OCI-LY3 (cell line): Measurements from ENCODE around the gene EIF4G2.
A peak's percentile ranks its signal among the peaks of the same experiment; 100 is the strongest.

ENCODE experiments used
- H2AFZ ChIP-seq: fragments of 200-600, 300-600 bp; shearing (Covaris generic); 2 replicates; pipeline ENCODE4 v1.6.0; 2014; ENCODE audit warnings: antibody characterized with exemption, low read depth, low read length
- H3K27ac ChIP-seq: fragments of 200-600, 300-600 bp; sonication (generic); 2 replicates; pipeline ENCODE4 v1.5.1; 2014; ENCODE audit warnings: mild to moderate bottlenecking, low read length, moderate library complexity, mixed read lengths
- H3K27me3 ChIP-seq: fragments of 200-600, 300-600 bp; sonication (generic); 2 replicates; pipeline ENCODE4 v1.6.1; 2014; ENCODE audit warnings: low read depth, low read length, mixed read lengths
- H3K36me3 ChIP-seq: fragments of 200-600, 300-600 bp; sonication (generic); replicated peaks from 2 replicates; pipeline ENCODE3; 2014; ENCODE audit warnings: low read depth, low read length, mixed read lengths
- H3K4me1 ChIP-seq: fragments of 300-600, 200-600 bp; sonication (generic); 2 replicates; pipeline ENCODE4 v1.6.1; 2014; ENCODE audit warnings: low read length, mixed read lengths
- H3K4me2 ChIP-seq: fragments of 200-600, 300-600 bp; sonication (generic); 2 replicates; pipeline ENCODE4 v1.6.1; 2014; ENCODE audit warnings: low read length, mixed read lengths
- H3K4me3 ChIP-seq: fragments of 300-600, 200-600 bp; sonication (generic); 2 replicates; pipeline ENCODE4 v1.5.1; 2014; ENCODE audit warnings: antibody characterized with exemption, mild to moderate bottlenecking, low read length, moderate library complexity
- H3K79me2 ChIP-seq: fragments of 300-600, 200-600 bp; shearing (Covaris generic); 2 replicates; pipeline ENCODE4 v1.6.1; 2014; ENCODE audit warnings: mild to moderate bottlenecking, low read length, mixed read lengths
- H3K9ac ChIP-seq: fragments of 300-600, 200-600 bp; shearing (Covaris generic); 2 replicates; pipeline ENCODE4 v1.6.0; 2014; ENCODE audit warnings: mild to moderate bottlenecking, low read length, moderate library complexity
- H3K9me3 ChIP-seq: fragments of 200-600, 300-600 bp; shearing (Covaris generic); 2 replicates; pipeline ENCODE4 v1.6.1; 2014; ENCODE audit warnings: low read length, mixed read lengths; ENCODE audit not compliant: insufficient read depth
- H4K20me1 ChIP-seq: fragments of 200-600, 300-600 bp; sonication (generic); 2 replicates; pipeline ENCODE4 v1.6.1; 2016; ENCODE audit warnings: low read length, mixed read lengths; ENCODE audit not compliant: insufficient read depth
- CTCF ChIP-seq: fragments of 200-600, 300-600 bp; sonication (generic); IDR thresholded peaks from 2 replicates; pipeline ENCODE4 v1.5.1; 2014; ENCODE audit warnings: antibody characterized with exemption, low read length, low read depth
- EZH2phosphoT487 ChIP-seq: fragments of 200-600 bp; shearing (Covaris generic); IDR thresholded peaks from 2 replicates; pipeline ENCODE4 v1.6.1; 2018; ENCODE audit warnings: antibody characterized with exemption, mixed run types, low read depth

Gene EIF4G2

GRCh38 chr11:10809373-10810160 is 841 bp upstream of the EIF4G2 start:
- peak overlapping the region; percentile 87 for H2AFZ ChIP-seq

GRCh38 chr11:10808235-10808552 is 532 bp downstream of the EIF4G2 start:
- peak overlapping the region; percentile 98 for H3K9ac ChIP-seq
- H3K36me3 ChIP-seq: peaks cover 43% of the 10 kb centered on the region
- H3K4me1 ChIP-seq: peaks cover 18% of the 10 kb centered on the region
- H3K27ac ChIP-seq: peak overlapping the region; percentile 93
- peak overlapping the region; percentile 22; the same call in 1 of the 2 replicates for H2AFZ ChIP-seq
- peaks cover 44% of the 10 kb centered on the region for H3K79me2 ChIP-seq
- no peaks in the 10 kb centered on the region for H3K27me3 ChIP-seq
- no peaks in the 10 kb centered on the region for H3K9me3 ChIP-seq
- H4K20me1 ChIP-seq: peaks cover 4% of the 10 kb centered on the region; the same call in 1 of the 2 replicates
- peak overlapping the region; percentile 93 for H3K4me3 ChIP-seq
- TF ChIP-seq EZH2phosphoT487 (no peak), CTCF (no peak)
- H3K4me2 ChIP-seq: peak overlapping the region; percentile 86

More at GRCh38 chr11:10809373-10810160, 841 bp upstream of the EIF4G2 start:
- no peaks in the 10 kb centered on the region for H3K9me3 ChIP-seq
- H3K27me3 ChIP-seq: no peaks in the 10 kb centered on the region
- no peak for TF ChIP-seq EZH2phosphoT487
- no peak for TF ChIP-seq CTCF
- H3K4me3 ChIP-seq: peak overlapping the region; percentile 93
- H3K4me2 ChIP-seq: peak overlapping the region; percentile 81
- peak overlapping the region; percentile 92 for H3K9ac ChIP-seq
- peaks cover 4% of the 10 kb centered on the region; the same call in 1 of the 2 replicates for H4K20me1 ChIP-seq
- H3K79me2 ChIP-seq: peaks cover 40% of the 10 kb centered on the region
- H3K36me3 ChIP-seq: peaks cover 29% of the 10 kb centered on the region
- H3K4me1 ChIP-seq: peaks cover 28% of the 10 kb centered on the region
- peak overlapping the region; percentile 54 for H3K27ac ChIP-seq

GRCh38 chr11:10807493-10808234 is 1.1 kb downstream of the EIF4G2 start:
- no peaks in the 10 kb centered on the region for H3K27me3 ChIP-seq
- H4K20me1 ChIP-seq: peaks cover 4% of the 10 kb centered on the region; the same call in 1 of the 2 replicates
- peaks cover 48% of the 10 kb centered on the region for H3K36me3 ChIP-seq
- H3K9me3 ChIP-seq: no peaks in the 10 kb centered on the region
- peak overlapping the region; percentile 93 for H3K4me3 ChIP-seq
- H3K9ac ChIP-seq: peak overlapping the region; percentile 98
- TF ChIP-seq EZH2phosphoT487: no peak
- no peak for TF ChIP-seq CTCF
- peaks cover 44% of the 10 kb centered on the region for H3K79me2 ChIP-seq
- peaks cover 18% of the 10 kb centered on the region for H3K4me1 ChIP-seq
- H3K4me2 ChIP-seq: peak overlapping the region; percentile 86
- no peak overlapping the region for H2AFZ ChIP-seq
- peak overlapping the region; percentile 93 for H3K27ac ChIP-seq

GRCh38 chr11:10806206-10806605 is 2.5 kb downstream of the EIF4G2 start:
- Histone ChIP-seq H3K27me3 (no peaks in the 10 kb centered on the region), H3K27ac (no peak overlapping the region), H3K4me1 (peaks cover 18% of the 10 kb centered on the region), H3K9ac (no peak overlapping the region), H3K4me3 (no peak overlapping the region), H4K20me1 (peaks cover 4% of the 10 kb centered on the region; the same call in 1 of the 2 replicates), H3K4me2 (no peak overlapping the region), H3K9me3 (no peaks in the 10 kb centered on the region), H2AFZ (no peak overlapping the region), H3K79me2 (peaks cover 44% of the 10 kb centered on the region), H3K36me3 (peaks cover 62% of the 10 kb centered on the region)
- TF ChIP-seq CTCF: no peak
- no peak for TF ChIP-seq EZH2phosphoT487
